Activated T-cell treated with anti-CD3 and anti-CD28 coated beads for 1 hour (primary cell): Measurements from ENCODE around the gene KIF13A.
"Not testable (repeated sequence)": the region's sequence is repeated elsewhere in the genome, so short reads cannot be mapped to it uniquely, and the experiment has no call there.

ENCODE experiments used
- DNase-seq: peaks from one replicate; pipeline ENCODE4 v3.0.0-alpha.2; 2020; ENCODE audit warnings: low read depth

KIF13A gene

GRCh38 chr6:17785094-17785787, 202.2 kb downstream of the KIF13A start:
- no peak for DNase-seq

- DNase-seq: no peak
Observed at GRCh38 chr6:17780061-17780460, 207.4 kb downstream of the KIF13A start.

GRCh38 chr6:17771609-17772008, 215.8 kb downstream of the KIF13A start:
- no peak for DNase-seq

GRCh38 chr6:17768881-17769280, 218.6 kb downstream of the KIF13A start:
- no peak for DNase-seq

GRCh38 chr6:17768388-17768787, 219.0 kb downstream of the KIF13A start:
- no peak for DNase-seq

GRCh38 chr6:17762651-17763050, 224.8 kb downstream of the KIF13A start:
- no peak for DNase-seq

GRCh38 chr6:17758119-17758518, 229.3 kb downstream of the KIF13A start:
- DNase-seq: no peak

- no peak for DNase-seq
Observed at GRCh38 chr6:17754254-17754653, 233.2 kb downstream of the KIF13A start.

GRCh38 chr6:17745324-17745723, 242.1 kb downstream of the KIF13A start:
- DNase-seq: not testable (repeated sequence)

GRCh38 chr6:17744757-17745308, 242.6 kb downstream of the KIF13A start:
- DNase-seq: not testable (repeated sequence)

GRCh38 chr6:17744019-17744756, 243.2 kb downstream of the KIF13A start:
- no peak for DNase-seq

GRCh38 chr6:17741507-17741906, 245.9 kb downstream of the KIF13A start:
- no peak for DNase-seq

GRCh38 chr6:17740559-17741220, 246.7 kb downstream of the KIF13A start:
- DNase-seq: no peak

- no peak for DNase-seq
Observed at GRCh38 chr6:17737704-17738252, 249.7 kb downstream of the KIF13A start.

- not testable (repeated sequence) for DNase-seq
Observed at GRCh38 chr6:17735311-17735710, 252.1 kb downstream of the KIF13A start.

- DNase-seq: no peak
Observed at GRCh38 chr6:17730078-17730704, 257.2 kb downstream of the KIF13A start.

- no peak for DNase-seq
Observed at GRCh38 chr6:17729223-17730077, 258.0 kb downstream of the KIF13A start.

- DNase-seq: no peak
Observed at GRCh38 chr6:17728551-17729222, 258.7 kb downstream of the KIF13A start.

- no peak for DNase-seq
Observed at GRCh38 chr6:17725083-17725482, 262.4 kb downstream of the KIF13A start.

- no peak for DNase-seq
Observed at GRCh38 chr6:17724341-17724740, 263.1 kb downstream of the KIF13A start.
